ENCODE results near the gene SNX30.
"Not testable (repeated sequence)": the region's sequence is repeated elsewhere in the genome, so short reads cannot be mapped to it uniquely, and the experiment has no call there.

Gene SNX30

GRCh38 chr9:112750016-112750763 lies at the start of gene SNX30:
TSS of gene SNX30 (plus strand) at chr9:112750760. CDS start at chr9:112751002, 242 bp downstream.
- peak; percentile 90 for DNase-seq (ENCODE audit: low read depth)

- no peak for DNase-seq (ENCODE audit: low read depth)
These were observed 47.3 kb upstream of the SNX30 start for GRCh38 chr9:112703304-112703703.

- DNase-seq (ENCODE audit: low read depth): peak; percentile 38
These were observed 44.7 kb upstream of the SNX30 start for GRCh38 chr9:112705768-112706427.

GRCh38 chr9:112711050-112711689 lies 39.4 kb upstream of the SNX30 start:
- peak; percentile 41 for DNase-seq (ENCODE audit: low read depth)

GRCh38 chr9:112712678-112713077 lies 37.9 kb upstream of the SNX30 start:
- DNase-seq (ENCODE audit: low read depth): no peak

- DNase-seq (ENCODE audit: low read depth): peak; percentile 96
These were observed 32.8 kb upstream of the SNX30 start, which contains the start of gene INIP for GRCh38 chr9:112717661-112718331. TSS of gene INIP (minus strand) at chr9:112718117. CDS start at chr9:112716485, 1,632 bp downstream.

GRCh38 chr9:112719241-112719691 lies 31.3 kb upstream of the SNX30 start:
- DNase-seq (ENCODE audit: low read depth): peak; percentile 85

GRCh38 chr9:112719696-112720095 lies 30.9 kb upstream of the SNX30 start:
- DNase-seq (ENCODE audit: low read depth): peak; percentile 14

GRCh38 chr9:112720113-112720780 lies 30.3 kb upstream of the SNX30 start:
- DNase-seq (ENCODE audit: low read depth): no peak

- not testable (repeated sequence) for DNase-seq (ENCODE audit: low read depth)
These were observed 27.8 kb upstream of the SNX30 start for GRCh38 chr9:112722749-112723148.

- no peak for DNase-seq (ENCODE audit: low read depth)
These were observed 24.6 kb upstream of the SNX30 start for GRCh38 chr9:112725961-112726360.

- no peak for DNase-seq (ENCODE audit: low read depth)
These were observed 24.1 kb upstream of the SNX30 start for GRCh38 chr9:112726428-112726827.

GRCh38 chr9:112728401-112728800 lies 22.2 kb upstream of the SNX30 start:
- DNase-seq (ENCODE audit: low read depth): no peak

- DNase-seq (ENCODE audit: low read depth): no peak
These were observed 18.6 kb upstream of the SNX30 start for GRCh38 chr9:112731971-112732370.

GRCh38 chr9:112734892-112735291 lies 15.7 kb upstream of the SNX30 start:
- no peak for DNase-seq (ENCODE audit: low read depth)

GRCh38 chr9:112743216-112743836 lies 7.2 kb upstream of the SNX30 start:
- no peak for DNase-seq (ENCODE audit: low read depth)

GRCh38 chr9:112744177-112744576 lies 6.4 kb upstream of the SNX30 start:
- no peak for DNase-seq (ENCODE audit: low read depth)

GRCh38 chr9:112747094-112747493 lies 3.5 kb upstream of the SNX30 start:
- DNase-seq (ENCODE audit: low read depth): no peak

- no peak for DNase-seq (ENCODE audit: low read depth)
These were observed 150 bp downstream of the SNX30 start for GRCh38 chr9:112750764-112751055.

- peak; percentile 12 for DNase-seq (ENCODE audit: low read depth)
These were observed 666 bp downstream of the SNX30 start for GRCh38 chr9:112751056-112751795.
